WI38 (cell line): ENCODE data around the gene THG1L.

ENCODE experiments used
- H3K4me3 ChIP-seq: 2 replicates; pipeline ENCODE4 v1.5.1; 2011; ENCODE audit warnings: low read depth, mild to moderate bottlenecking, control low read depth, low read length
- CTCF ChIP-seq: IDR thresholded peaks from 2 replicates; pipeline ENCODE4 v1.5.1; 2012; ENCODE audit warnings: low read depth, mild to moderate bottlenecking, control low read depth, low read length

THG1L gene

GRCh38 chr5:157732596-157733262 lies 1.5 kb downstream of the THG1L start:
- no peak overlapping the region for H3K4me3 ChIP-seq

GRCh38 chr5:157734436-157734835 lies 3.2 kb downstream of the THG1L start:
- TF ChIP-seq CTCF, result no peak

More at GRCh38 chr5:157732596-157733262, 1.5 kb downstream of the THG1L start:
- no peak for TF ChIP-seq CTCF

GRCh38 chr5:157735991-157736390 lies 4.8 kb downstream of the THG1L start:
- no peak for TF ChIP-seq CTCF
- H3K4me3 ChIP-seq, result no peak overlapping the region

More at GRCh38 chr5:157734436-157734835, 3.2 kb downstream of the THG1L start:
- H3K4me3 ChIP-seq, result no peak overlapping the region

GRCh38 chr5:157739388-157740228 lies 8.4 kb downstream of the THG1L start:
- no peak for TF ChIP-seq CTCF
- no peak overlapping the region for H3K4me3 ChIP-seq

GRCh38 chr5:157740229-157740610 lies 9.0 kb downstream of the THG1L start:
- peak; percentile 17; the same call in 1 of the 2 replicates for TF ChIP-seq CTCF
- no peak overlapping the region for H3K4me3 ChIP-seq

GRCh38 chr5:157741131-157741530 lies 9.9 kb downstream of the THG1L start:
- TF ChIP-seq CTCF, result no peak
- no peak overlapping the region for H3K4me3 ChIP-seq
